ENCODE data around the gene UNC93A.
A peak's percentile ranks its signal among the peaks of the same experiment; 100 is the strongest.
"Not testable (repeated sequence)": the region's sequence is repeated elsewhere in the genome, so short reads cannot be mapped to it uniquely, and the experiment has no call there.

Gene UNC93A

GRCh38 chr6:167345348-167345747, 54.2 kb downstream of the UNC93A start:
- DNase-seq: no peak

GRCh38 chr6:167345960-167346359, 54.8 kb downstream of the UNC93A start:
- no peak for DNase-seq

GRCh38 chr6:167347226-167347625, 56.1 kb downstream of the UNC93A start:
- DNase-seq: no peak

GRCh38 chr6:167349631-167350274, 58.6 kb downstream of the UNC93A start:
- no peak for DNase-seq

- no peak for DNase-seq
These were observed 59.2 kb downstream of the UNC93A start for GRCh38 chr6:167350275-167350696.

- peak in 1 of 2 donors; percentile 57 for DNase-seq
These were observed 59.9 kb downstream of the UNC93A start for GRCh38 chr6:167350731-167351655.

GRCh38 chr6:167351656-167352345, 60.7 kb downstream of the UNC93A start:
- no peak for DNase-seq

- DNase-seq: no peak
These were observed 65.8 kb downstream of the UNC93A start for GRCh38 chr6:167356874-167357273.

GRCh38 chr6:167358394-167358793, 67.3 kb downstream of the UNC93A start:
- DNase-seq: not testable (repeated sequence)

- not testable (repeated sequence) for DNase-seq
These were observed 70.1 kb downstream of the UNC93A start for GRCh38 chr6:167361170-167361569.

All from hippocampal formation (tissue), 2 donors.